IMR-90 (cell line): ENCODE measurements around the gene DISC1.
"Not testable (repeated sequence)": the region's sequence is repeated elsewhere in the genome, so short reads cannot be mapped to it uniquely, and the experiment has no call there.

Experiments
- CEBPB ChIP-seq: IDR thresholded peaks from 2 replicates; pipeline ENCODE4 v1.6.1; 2012; ENCODE audit warnings: low read depth, low read length, improper control_type of control experiment
- CHD1 ChIP-seq: IDR thresholded peaks from 2 replicates; pipeline ENCODE4 v1.6.1; 2012; ENCODE audit warnings: low read depth, low read length, improper control_type of control experiment
- MAZ ChIP-seq: IDR thresholded peaks from 2 replicates; pipeline ENCODE4 v1.6.1; 2012; ENCODE audit warnings: low read depth, mild to moderate bottlenecking, low read length, improper control_type of control experiment, moderate library complexity, borderline replicate concordance
- MXI1 ChIP-seq: IDR thresholded peaks from 2 replicates; pipeline ENCODE4 v1.6.1; 2012; ENCODE audit warnings: low read depth, mild to moderate bottlenecking, low read length, moderate library complexity, borderline replicate concordance
- POLR2A ChIP-seq: IDR thresholded peaks from 2 replicates; pipeline ENCODE4 v1.6.1; 2012; ENCODE audit warnings: mild to moderate bottlenecking, low read depth, low read length
- RAD21 ChIP-seq: IDR thresholded peaks from 2 replicates; pipeline ENCODE4 v1.6.1; 2012; ENCODE audit warnings: low read length, improper control_type of control experiment
- TF ChIP-seq, protein P1 (sequence below): conservative IDR thresholded peaks from 2 replicates; pipeline ENCODE4 v1.5.1; 2012; ENCODE audit warnings: mild to moderate bottlenecking, low read depth, low read length, improper control_type of control experiment
- TF ChIP-seq, protein P2 (sequence below): fragments of 150-350 bp; IDR thresholded peaks from 2 replicates; pipeline ENCODE4 v1.6.1; 2017; ENCODE audit warnings: mild to moderate bottlenecking, antibody characterized with exemption, low read length, low read depth

DNA sequence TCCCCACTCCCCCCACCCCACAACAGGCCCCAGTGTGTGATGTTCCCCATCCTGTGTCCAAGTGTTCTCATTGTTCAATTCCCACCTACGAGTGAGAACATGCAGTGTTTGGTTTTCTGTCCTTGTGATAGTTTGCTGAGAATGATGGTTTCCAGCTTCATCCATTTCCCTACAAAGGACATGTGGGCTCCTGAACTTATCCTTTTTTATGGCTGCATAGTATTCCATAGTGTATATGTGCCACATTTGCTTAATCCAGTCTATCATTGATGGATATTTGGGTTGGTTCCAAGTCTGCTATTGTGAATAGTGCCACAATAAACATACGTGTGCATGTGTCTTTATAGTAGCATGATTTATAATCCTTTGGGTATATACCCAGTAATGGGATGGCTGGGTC is 280.7 kb downstream of the DISC1 start:
- TF ChIP-seq, protein P1, sequence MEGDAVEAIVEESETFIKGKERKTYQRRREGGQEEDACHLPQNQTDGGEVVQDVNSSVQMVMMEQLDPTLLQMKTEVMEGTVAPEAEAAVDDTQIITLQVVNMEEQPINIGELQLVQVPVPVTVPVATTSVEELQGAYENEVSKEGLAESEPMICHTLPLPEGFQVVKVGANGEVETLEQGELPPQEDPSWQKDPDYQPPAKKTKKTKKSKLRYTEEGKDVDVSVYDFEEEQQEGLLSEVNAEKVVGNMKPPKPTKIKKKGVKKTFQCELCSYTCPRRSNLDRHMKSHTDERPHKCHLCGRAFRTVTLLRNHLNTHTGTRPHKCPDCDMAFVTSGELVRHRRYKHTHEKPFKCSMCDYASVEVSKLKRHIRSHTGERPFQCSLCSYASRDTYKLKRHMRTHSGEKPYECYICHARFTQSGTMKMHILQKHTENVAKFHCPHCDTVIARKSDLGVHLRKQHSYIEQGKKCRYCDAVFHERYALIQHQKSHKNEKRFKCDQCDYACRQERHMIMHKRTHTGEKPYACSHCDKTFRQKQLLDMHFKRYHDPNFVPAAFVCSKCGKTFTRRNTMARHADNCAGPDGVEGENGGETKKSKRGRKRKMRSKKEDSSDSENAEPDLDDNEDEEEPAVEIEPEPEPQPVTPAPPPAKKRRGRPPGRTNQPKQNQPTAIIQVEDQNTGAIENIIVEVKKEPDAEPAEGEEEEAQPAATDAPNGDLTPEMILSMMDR, result not testable (repeated sequence)
- TF ChIP-seq POLR2A, RAD21, CEBPB, CHD1, MAZ, MXI1: not testable (repeated sequence)
- TF ChIP-seq, protein P2, sequence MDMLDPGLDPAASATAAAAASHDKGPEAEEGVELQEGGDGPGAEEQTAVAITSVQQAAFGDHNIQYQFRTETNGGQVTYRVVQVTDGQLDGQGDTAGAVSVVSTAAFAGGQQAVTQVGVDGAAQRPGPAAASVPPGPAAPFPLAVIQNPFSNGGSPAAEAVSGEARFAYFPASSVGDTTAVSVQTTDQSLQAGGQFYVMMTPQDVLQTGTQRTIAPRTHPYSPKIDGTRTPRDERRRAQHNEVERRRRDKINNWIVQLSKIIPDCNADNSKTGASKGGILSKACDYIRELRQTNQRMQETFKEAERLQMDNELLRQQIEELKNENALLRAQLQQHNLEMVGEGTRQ, result not testable (repeated sequence)
